ENCODE data around the gene MAP4. TPM values are rescaled to one million over a fixed set of nuclear protein-coding genes. Genes with fewer than 3 reads are reported as not detected.

MAP4 gene
- total and polyA plus RNA-seq, 8 donors, result 31.0 to 146 (median 92.4) TPM

DNA sequence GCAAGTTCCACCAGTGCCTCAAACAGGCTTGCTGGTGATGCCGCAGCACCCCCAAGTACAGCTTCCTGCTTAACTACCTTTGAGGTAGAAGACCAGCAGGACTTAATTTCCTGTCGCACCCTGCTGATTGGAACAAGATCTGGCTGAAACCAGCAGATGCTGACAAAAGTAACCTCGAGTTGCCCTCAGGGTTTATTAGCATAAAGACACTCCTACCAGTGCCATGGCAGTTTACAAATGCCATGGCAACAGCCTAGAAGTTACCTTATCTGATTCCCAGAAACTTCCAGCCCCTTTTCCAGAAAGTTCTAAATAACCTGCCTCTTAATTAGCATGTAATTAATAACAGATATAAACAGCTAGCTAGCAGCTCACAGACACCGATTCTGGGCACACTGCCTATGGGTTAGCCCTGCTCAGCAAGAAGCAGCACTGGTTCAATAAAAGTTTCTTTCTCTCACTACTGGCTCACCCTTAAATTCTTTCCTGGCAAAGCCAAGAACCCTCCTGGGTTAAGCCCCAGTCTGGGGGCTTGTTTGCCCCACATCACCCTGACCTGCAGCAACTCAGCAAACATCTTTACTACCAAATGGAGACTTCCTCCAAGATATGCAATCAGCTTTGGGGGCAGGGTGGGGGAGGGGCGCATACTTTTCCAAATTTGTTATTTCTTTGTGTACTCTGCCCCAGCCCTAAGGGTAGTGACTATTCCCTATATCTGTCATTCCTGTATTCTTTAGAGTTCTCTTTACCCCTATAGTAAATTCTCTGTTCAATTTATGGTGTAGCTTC is 54.2 kb downstream of the MAP4 start:
- intact Hi-C loops (cut with DNase I; ENCODE audit: low total_unique reads), result no loop called here
- Histone ChIP-seq H3K27me3 (no peaks in the 10 kb centered on the region), H3K4me3 (no peak overlapping the region), H3K4me1 (peaks cover 10 to 24% (median 17%) of the 10 kb centered on the region in 4 donors), H3K36me3 (no peaks in the 10 kb centered on the region), H3K27ac (no peak overlapping the region), H3K9me3 (no peaks in the 10 kb centered on the region)
- WGBS, 5 donors, result 33 to 48% (median 34%) methylated on average over 5 of the region's 5 CpGs
- no peak for TF ChIP-seq POLR2AphosphoS5 (IDR thresholded peaks at IDR 0.05)
- no peak for TF ChIP-seq EP300 (IDR thresholded peaks at IDR 0.05)
- TF ChIP-seq, protein P1, sequence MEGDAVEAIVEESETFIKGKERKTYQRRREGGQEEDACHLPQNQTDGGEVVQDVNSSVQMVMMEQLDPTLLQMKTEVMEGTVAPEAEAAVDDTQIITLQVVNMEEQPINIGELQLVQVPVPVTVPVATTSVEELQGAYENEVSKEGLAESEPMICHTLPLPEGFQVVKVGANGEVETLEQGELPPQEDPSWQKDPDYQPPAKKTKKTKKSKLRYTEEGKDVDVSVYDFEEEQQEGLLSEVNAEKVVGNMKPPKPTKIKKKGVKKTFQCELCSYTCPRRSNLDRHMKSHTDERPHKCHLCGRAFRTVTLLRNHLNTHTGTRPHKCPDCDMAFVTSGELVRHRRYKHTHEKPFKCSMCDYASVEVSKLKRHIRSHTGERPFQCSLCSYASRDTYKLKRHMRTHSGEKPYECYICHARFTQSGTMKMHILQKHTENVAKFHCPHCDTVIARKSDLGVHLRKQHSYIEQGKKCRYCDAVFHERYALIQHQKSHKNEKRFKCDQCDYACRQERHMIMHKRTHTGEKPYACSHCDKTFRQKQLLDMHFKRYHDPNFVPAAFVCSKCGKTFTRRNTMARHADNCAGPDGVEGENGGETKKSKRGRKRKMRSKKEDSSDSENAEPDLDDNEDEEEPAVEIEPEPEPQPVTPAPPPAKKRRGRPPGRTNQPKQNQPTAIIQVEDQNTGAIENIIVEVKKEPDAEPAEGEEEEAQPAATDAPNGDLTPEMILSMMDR (IDR thresholded peaks at IDR 0.05), result no peak
- no peak for TF ChIP-seq POLR2A (IDR thresholded peaks at IDR 0.05)
- peak in 1 of 2 donors; percentile 75 for DNase-seq

DNA sequence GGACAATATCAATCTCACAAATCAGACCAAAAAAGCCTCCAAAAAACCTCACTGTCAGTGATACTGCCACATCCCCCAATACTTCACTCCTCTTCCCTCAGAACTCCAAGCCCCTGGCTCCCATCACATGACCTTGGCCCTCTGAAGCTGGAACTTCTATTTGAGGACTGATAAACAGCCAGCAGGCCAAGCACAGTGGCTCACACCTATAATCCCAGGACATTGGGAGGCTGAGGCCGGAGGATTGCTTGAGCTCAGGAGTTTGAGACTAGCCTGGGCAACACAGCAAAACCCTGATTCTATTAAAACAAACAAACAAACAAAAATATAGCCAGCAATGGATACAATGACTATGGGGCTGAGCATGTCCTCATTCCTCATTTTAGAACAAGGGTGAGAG is 55.2 kb downstream of the MAP4 start:
- Histone ChIP-seq H3K36me3 (no peaks in the 10 kb centered on the region), H3K4me1 (peaks cover 10 to 30% (median 17%) of the 10 kb centered on the region in 4 donors), H3K27ac (no peak overlapping the region), H3K27me3 (no peaks in the 10 kb centered on the region), H3K4me3 (no peak overlapping the region), H3K9me3 (no peaks in the 10 kb centered on the region)
- no peak for DNase-seq
- WGBS, 5 donors, result 96 to 100% (median 100%) methylated on average over 1 of the region's 1 CpG
- TF ChIP-seq EP300 (IDR thresholded peaks at IDR 0.05), result no peak
- no peak for TF ChIP-seq POLR2A (IDR thresholded peaks at IDR 0.05)
- TF ChIP-seq, protein P1 (IDR thresholded peaks at IDR 0.05), result no peak
- no peak for TF ChIP-seq POLR2AphosphoS5 (IDR thresholded peaks at IDR 0.05)
- intact Hi-C loops (cut with DNase I; ENCODE audit: low total_unique reads), result no loop called here

DNA sequence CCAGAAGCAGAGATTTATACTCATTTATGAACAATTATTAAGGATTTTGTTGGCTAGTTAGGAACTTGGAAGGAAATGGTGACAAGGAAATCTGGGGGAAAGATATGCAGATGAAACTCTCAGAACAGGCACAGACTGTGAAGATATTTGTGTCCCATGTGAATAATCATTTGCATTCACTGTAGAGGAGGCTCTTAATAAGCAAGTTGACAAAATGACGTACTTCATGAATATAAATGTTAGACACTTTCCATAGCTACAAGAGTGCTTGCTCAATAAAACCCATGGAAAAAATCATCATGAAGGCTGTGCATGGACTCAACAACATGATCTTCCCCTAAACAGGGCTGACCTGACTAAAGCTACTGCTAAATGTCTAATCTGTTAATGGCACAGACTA is 59.7 kb downstream of the MAP4 start:
- intact Hi-C loops (cut with DNase I; ENCODE audit: low total_unique reads), result no loop called here
- DNase-seq, result no peak
- TF ChIP-seq, protein P1 (IDR thresholded peaks at IDR 0.05), result no peak
- TF ChIP-seq EP300 (IDR thresholded peaks at IDR 0.05) (no peak), POLR2A (IDR thresholded peaks at IDR 0.05) (no peak), POLR2AphosphoS5 (IDR thresholded peaks at IDR 0.05) (no peak)
- Histone ChIP-seq H3K27ac (no peak overlapping the region), H3K9me3 (no peaks in the 10 kb centered on the region), H3K4me3 (no peak overlapping the region), H3K4me1 (peaks cover 7 to 37% (median 17%) of the 10 kb centered on the region in 4 donors), H3K36me3 (no peaks in the 10 kb centered on the region), H3K27me3 (no peaks in the 10 kb centered on the region)
- WGBS, 5 donors, result 86 to 100% (median 91%) methylated on average over 1 of the region's 1 CpG

DNA sequence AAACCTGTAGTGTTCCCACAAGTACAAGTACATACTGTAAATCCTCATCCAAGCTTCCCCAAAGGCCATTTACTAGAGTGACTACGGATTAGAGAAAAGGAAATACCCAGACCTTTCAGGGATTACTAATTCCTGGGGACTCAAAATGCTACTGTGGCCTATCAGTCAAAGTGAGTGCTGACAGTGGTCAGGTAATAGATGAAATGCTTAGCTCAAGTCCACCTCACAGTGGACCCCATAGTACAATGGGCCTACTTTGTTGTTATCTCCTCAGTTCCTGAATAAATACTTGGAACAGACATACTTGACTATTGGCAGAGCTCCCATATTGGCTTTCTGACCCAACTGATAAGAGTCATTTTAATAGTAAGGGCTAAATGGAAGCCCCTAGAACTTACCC is 61.6 kb downstream of the MAP4 start:
- intact Hi-C loops (cut with DNase I; ENCODE audit: low total_unique reads), result no loop called here
- H3K4me3 ChIP-seq, result no peak overlapping the region
- H3K27ac ChIP-seq, result peak overlapping the region in 4 of 5 donors; percentile 2 to 45 (median 18)
- peaks cover 7 to 38% (median 14%) of the 10 kb centered on the region in 4 donors for H3K4me1 ChIP-seq
- H3K36me3 ChIP-seq, result no peaks in the 10 kb centered on the region
- WGBS, 5 donors, result 22 to 65% (median 46%) methylated on average over 1 of the region's 1 CpG
- TF ChIP-seq, protein P1 (IDR thresholded peaks at IDR 0.05), result no peak
- peak in 1 of 3 donors; percentile 23 for TF ChIP-seq POLR2AphosphoS5 (IDR thresholded peaks at IDR 0.05)
- no peaks in the 10 kb centered on the region for H3K9me3 ChIP-seq
- H3K27me3 ChIP-seq, result no peaks in the 10 kb centered on the region
- peak in 1 of 2 donors; percentile 59 for DNase-seq

Data from stomach (tissue), 9 donors.